Sigmoid colon (tissue), 4 donors: ENCODE results near the gene MAEA.

ENCODE experiments used
- CTCF ChIP-seq, 4 experiments: fragments of 450-650 bp in 3 of 4; fragments of 200-600 bp in 1 of 4; IDR thresholded peaks; one replicate each; pipeline ENCODE4 v1.5.1; 2016 to 2019; ENCODE audit warnings: antibody characterized with exemption in 4 of 4, mild to moderate bottlenecking in 3 of 4, moderate library complexity in 2 of 4
- EP300 ChIP-seq, 4 donors: sonication (generic); formaldehyde crosslinking; IDR thresholded peaks; one replicate each; pipeline ENCODE4 v1.6.1; 2017; ENCODE audit warnings: antibody characterized with exemption in 4 of 4
- POLR2A ChIP-seq, 2 donors: fragments of 450-650 bp; IDR thresholded peaks; one replicate each; pipeline ENCODE4 v1.6.1; 2016; ENCODE audit warnings: antibody characterized with exemption in 2 of 2, mild to moderate bottlenecking in 2 of 2, moderate library complexity in 2 of 2

GRCh38 chr4:1302159-1302558 is 12.5 kb downstream of the MAEA start:
- no peak for TF ChIP-seq POLR2A (IDR thresholded peaks at IDR 0.05)
- TF ChIP-seq EP300 (IDR thresholded peaks at IDR 0.05) = no peak
- TF ChIP-seq CTCF (IDR thresholded peaks at IDR 0.05) = no peak
